IPS-18c (cell line): ENCODE results near the gene MDGA2.
"Not testable (repeated sequence)": the region's sequence is repeated elsewhere in the genome, so short reads cannot be mapped to it uniquely, and the experiment has no call there.

Source experiments
- H3K4me3 ChIP-seq: 2 replicates; pipeline ENCODE4 v1.7.0; 2013; ENCODE audit warnings: low read depth, mild to moderate bottlenecking, low read length, moderate library complexity; ENCODE audit not compliant: insufficient read depth
- H3K9me3 ChIP-seq: one replicate; pipeline ENCODE4 v1.6.1; 2013; ENCODE audit warnings: mild to moderate bottlenecking, low read length, moderate library complexity; ENCODE audit not compliant: control insufficient read depth, insufficient read depth

The MDGA2 gene

GRCh38 chr14:47300796-47301195 is 374.6 kb downstream of the MDGA2 start:
- no peaks in the 10 kb centered on the region for H3K9me3 ChIP-seq
- no peak overlapping the region for H3K4me3 ChIP-seq

DNA sequence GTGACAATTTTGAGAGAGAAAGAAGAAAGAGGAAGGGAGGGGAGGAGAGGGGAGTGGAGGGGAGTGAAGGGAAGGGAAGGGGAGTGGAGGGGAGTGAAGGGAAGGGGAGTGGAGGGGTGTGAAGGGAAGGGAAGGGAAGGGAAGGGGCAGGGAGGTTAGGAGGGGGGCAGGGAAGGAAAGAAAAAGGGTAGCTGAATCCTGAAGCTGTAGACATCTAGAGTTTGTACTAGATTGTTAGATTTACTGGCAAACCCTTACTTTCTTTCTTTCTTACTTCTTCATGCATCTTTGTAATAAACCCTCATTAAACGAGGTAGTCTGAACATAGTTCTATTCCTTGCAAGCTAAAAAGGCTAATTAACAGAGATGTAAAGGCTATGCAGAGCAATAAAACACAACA is 378.0 kb downstream of the MDGA2 start:
- H3K9me3 ChIP-seq = no peaks in the 10 kb centered on the region
- no peak overlapping the region for H3K4me3 ChIP-seq

DNA sequence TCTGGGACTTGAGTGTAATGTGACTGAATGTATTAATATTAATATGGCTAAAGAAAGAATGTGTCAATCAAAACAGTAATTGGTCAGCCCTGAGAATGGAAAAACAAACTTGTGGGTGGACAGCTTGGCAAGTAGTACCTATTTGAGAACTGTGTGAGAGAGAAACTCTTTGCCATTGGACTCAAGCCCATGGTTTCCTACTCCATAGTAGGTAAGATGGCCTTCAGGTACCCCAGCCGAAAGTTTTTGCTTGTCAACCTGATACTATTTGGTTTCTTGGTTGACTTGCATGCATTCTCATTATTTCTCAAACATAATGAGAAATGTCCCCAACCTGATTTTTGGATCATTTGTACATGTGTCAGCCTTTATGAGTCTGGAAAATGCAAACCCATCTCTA is 391.1 kb downstream of the MDGA2 start:
- Histone ChIP-seq H3K9me3 (no peaks in the 10 kb centered on the region), H3K4me3 (no peak overlapping the region)

DNA sequence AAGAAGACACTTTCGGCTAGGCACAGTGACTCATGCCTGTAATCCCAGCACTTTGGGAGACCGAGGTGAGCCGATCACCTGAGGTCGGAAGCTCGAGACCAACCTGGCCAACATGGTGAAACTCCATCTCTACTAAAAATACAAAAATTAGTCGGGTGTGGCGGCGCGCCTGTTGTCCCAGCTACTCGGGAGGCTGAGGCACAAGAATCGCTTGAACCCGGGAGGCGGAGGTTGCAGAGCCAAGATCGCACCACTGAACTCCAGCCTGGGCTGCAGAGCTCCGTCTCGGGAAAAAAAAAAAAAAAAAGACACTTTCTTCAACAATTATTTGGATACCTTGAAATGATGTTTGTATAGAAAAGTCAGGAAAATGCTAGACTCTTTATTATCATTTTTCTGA is 393.6 kb downstream of the MDGA2 start:
- H3K9me3 ChIP-seq = not testable (repeated sequence)

DNA sequence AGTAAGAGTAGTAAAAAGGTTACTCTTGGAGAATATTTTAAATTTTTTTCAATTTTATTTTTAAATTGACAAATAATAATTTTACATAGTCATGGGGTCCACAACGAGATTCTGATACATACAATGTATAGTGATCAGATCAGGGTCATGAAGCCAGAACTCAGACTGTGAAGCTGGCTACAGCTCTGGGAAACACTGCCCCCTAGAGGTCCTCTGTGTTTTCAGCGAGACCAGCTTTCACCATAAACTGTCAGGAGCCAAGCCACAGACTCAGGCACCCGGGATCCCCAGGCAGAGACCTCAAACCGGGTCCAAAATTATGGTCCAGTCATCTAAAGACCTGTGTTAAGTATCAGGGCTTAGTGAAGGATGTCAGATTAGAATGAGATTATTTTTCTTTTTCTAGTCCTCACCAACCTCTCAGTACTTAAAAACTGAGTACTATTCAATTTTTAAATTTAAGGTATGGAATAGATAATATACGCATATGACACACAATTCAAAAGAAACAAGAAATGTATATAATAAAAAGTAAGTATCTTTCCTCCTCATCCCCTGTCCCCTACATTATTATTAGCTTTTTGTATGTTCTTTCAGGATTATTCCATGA is 397.1 kb downstream of the MDGA2 start:
- Histone ChIP-seq H3K4me3 (no peak overlapping the region), H3K9me3 (no peaks in the 10 kb centered on the region)

More for the DNA sequence above, 393.6 kb downstream of the MDGA2 start:
- not testable (repeated sequence) for H3K4me3 ChIP-seq

- no peaks in the 10 kb centered on the region for H3K9me3 ChIP-seq
- H3K4me3 ChIP-seq = no peak overlapping the region
Measured at GRCh38 chr14:47277703-47278102, 397.7 kb downstream of the MDGA2 start.

GRCh38 chr14:47276931-47277330 is 398.5 kb downstream of the MDGA2 start:
- Histone ChIP-seq H3K9me3 (no peaks in the 10 kb centered on the region), H3K4me3 (no peak overlapping the region)

DNA sequence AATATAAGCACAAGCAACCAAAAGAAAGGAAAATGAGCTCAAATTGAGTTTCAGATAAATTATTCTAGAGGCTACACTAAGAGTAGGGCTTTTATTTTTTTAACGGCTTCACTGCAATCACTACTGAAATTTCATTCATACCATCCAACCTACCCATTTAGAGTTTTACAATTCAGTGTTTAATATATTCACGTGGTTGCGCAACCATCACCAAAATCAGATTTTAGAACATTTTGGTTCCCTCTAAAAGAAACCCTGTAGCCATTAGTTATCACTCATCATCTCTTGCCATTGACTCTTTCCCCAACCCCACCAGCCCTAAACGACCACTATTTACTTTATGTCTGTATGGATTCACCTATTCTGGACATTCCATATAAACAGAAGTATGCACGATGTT is 401.5 kb downstream of the MDGA2 start:
- H3K4me3 ChIP-seq = no peak overlapping the region
- no peaks in the 10 kb centered on the region for H3K9me3 ChIP-seq

DNA sequence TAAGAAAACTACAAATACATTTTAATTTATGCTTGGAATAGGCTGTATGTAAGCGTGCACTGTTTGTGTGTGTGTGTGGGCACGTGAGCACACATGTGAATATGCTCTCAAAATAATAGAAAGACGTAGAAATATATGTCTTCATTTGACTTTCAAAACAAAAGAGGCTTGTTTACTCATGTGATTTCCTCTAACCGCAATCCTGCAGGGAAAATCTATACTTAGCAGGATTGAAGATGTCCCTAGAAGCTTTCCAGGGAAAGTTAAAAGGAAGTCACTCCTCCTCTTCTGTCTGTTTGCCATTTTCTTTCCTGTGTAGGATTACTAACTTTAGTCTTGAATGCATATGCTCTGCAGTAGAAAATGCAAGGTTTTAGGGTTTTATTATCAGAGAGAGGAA is 404.7 kb downstream of the MDGA2 start:
- H3K9me3 ChIP-seq = no peaks in the 10 kb centered on the region

DNA sequence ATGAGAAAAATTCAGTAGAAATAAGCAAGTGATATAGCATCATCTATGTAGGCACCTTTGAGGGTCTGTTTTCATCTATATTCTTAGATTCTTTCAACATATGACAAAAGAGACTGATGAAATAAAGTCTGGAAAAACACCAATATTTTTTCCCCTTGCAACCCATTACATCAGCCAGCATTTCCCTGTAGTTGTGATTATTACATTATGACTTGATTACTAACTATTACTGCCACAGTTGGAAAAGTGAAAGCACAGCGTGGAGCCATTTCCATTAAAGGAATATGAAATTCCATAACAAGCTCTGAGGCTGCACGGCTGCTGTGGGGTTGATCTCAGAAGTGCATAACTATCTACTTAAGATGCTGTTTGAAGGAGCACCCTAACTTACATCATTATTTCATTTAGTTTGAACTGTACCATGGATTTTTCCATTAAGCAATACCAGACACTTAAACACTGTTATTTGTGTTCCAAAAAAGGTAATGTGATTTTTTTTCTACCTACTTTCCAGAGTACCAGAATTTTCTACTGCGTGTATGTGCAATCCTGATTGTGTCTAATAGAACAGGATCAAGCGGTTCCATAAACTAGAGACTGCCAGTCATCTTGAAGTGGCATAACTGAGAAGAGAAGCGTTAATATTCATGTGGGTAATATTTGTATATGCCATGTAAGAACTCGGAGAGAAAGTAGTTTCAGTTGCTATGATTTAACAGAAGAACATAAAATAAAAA is 405.5 kb downstream of the MDGA2 start:
- Histone ChIP-seq H3K9me3 (no peaks in the 10 kb centered on the region), H3K4me3 (no peak overlapping the region)

More for the DNA sequence above, 404.7 kb downstream of the MDGA2 start:
- no peak overlapping the region for H3K4me3 ChIP-seq

- Histone ChIP-seq H3K4me3 (no peak overlapping the region), H3K9me3 (no peaks in the 10 kb centered on the region)
Measured at GRCh38 chr14:47264842-47265241, 410.6 kb downstream of the MDGA2 start.

DNA sequence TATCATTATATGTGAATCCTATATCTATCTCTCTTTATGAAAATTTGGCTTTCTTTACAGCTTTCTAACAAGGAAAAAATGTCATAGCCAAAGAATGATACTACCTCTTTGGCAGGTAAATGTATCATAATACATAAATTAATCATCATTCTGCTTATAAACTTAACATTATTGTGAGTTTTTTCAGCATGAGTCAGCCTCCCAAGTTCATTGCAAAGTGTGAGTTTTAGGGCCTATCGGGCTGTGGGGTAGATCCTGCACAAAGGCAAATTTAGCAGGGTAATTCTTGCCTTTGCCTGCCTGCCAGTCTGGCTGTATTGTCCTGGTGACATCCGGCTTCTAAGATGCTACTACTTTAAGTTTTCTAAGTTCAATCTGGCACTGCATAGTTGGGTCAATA is 412.6 kb downstream of the MDGA2 start:
- Histone ChIP-seq H3K4me3 (no peak overlapping the region), H3K9me3 (no peaks in the 10 kb centered on the region)

- H3K4me3 ChIP-seq = no peak overlapping the region
Measured at GRCh38 chr14:47261350-47261749, 414.1 kb downstream of the MDGA2 start.

GRCh38 chr14:47259796-47260195 is 415.6 kb downstream of the MDGA2 start:
- Histone ChIP-seq H3K9me3 (no peaks in the 10 kb centered on the region), H3K4me3 (no peak overlapping the region)

More at GRCh38 chr14:47261350-47261749, 414.1 kb downstream of the MDGA2 start:
- no peaks in the 10 kb centered on the region for H3K9me3 ChIP-seq

DNA sequence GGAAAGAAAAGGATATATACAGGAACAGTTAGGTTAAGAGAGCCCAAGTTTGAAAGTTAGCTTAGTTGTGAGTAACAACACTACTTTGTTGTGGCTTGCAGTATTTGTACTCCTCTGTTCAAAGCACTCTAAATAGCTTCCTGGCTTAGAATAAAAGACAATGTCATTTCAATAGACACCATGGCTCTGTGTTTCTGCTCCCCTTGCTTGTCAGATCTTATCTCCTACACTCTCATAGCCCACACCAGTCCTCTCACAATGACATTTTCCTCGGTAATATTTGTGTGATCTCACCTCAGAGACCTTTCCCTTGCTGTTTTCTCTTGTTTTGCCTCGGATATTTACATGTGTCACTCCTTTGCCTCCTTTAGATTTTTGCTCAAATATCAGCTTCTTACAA is 418.4 kb downstream of the MDGA2 start:
- Histone ChIP-seq H3K4me3 (no peak overlapping the region), H3K9me3 (no peaks in the 10 kb centered on the region)

DNA sequence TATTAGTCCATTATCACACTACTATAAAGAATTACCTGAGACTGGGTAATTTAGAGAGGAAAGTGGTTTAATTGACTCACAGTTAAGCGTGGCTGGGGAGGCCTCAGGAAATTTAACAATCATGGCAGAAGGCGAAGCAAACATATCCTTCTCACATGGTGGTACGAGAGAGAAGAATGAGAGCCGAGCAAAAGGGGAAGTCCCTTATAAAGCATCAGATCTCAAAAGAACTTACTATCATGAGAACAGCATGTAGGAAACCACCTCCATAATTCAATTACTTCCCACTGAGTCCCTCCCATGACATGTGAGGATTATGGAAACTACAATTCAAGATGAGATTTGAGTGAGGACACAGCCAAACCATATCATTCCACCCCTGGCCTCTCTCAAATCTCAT is 422.6 kb downstream of the MDGA2 start:
- H3K9me3 ChIP-seq = peaks cover 2% of the 10 kb centered on the region
- no peak overlapping the region for H3K4me3 ChIP-seq

DNA sequence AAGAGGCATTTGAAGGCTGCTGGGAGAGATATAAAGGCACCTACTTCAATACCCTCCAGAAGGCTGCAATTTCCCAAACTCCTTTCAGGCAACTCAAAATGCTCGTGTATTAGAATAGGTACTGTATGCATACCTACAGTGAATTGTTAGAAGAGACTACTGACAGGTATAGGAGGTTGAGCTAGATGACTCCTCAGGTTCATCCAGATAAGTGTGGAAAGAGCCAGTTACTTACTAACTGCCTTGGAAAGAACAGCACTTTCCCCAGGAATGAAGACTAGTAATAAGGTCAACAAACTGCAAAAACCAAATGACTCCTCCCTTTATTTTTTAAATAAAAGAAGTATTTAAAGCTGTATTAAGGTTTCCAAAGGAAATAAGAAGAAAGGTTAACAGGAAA is 429.0 kb downstream of the MDGA2 start:
- no peak overlapping the region for H3K4me3 ChIP-seq
- peaks cover 2% of the 10 kb centered on the region for H3K9me3 ChIP-seq

GRCh38 chr14:47242579-47242978 is 432.8 kb downstream of the MDGA2 start:
- H3K9me3 ChIP-seq, H3K4me3 ChIP-seq: not testable (repeated sequence)
